Smooth muscle cell of the brain vasculature (primary cell): ENCODE data around the gene TBL3.

ENCODE experiments used
- DNase-seq: peaks from one replicate; pipeline ENCODE4 v3.0.0-alpha.2; 2012; ENCODE audit warnings: low read depth, low spot score

Gene TBL3

DNA sequence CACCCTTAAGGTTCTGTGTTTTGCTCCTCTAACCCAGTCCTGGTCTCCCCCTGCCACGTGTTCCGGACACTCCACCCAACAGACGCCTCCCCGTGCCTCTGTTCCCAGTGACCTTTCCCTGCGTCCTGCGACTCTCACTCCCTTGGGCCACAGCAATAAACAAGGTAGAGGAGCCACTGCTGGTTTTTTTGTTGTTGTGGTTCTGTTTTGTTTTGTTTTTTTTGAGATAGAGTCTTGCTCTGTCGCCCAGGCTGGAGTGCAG lies 44.0 kb downstream of the TBL3 start:
- DNase-seq = no peak

DNA sequence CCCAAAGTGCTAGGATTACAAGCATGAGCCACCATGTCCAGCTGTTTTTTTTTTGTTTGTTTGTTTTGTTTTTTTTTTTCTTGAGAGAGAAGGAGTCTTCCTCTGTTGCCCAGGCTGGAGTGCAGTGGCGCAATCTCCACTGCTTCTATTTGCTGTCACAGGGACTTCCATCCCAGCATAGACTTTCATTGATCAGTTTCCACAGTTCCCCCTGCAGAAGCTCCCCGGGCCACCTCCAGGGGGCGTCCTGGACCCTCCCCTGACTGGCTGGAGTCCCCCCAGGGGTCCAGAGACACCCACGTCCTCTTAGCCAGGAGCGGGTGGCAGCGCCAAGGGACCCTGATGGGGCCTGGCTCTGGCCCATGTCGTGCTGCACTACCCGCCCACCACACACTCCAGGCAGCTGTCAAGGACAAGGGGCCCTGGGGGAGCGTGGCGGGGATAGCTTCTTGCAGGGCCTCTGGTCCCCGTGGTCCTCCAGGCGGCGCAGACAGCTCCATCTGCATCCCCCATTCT lies 44.6 kb downstream of the TBL3 start:
- no peak for DNase-seq

DNA sequence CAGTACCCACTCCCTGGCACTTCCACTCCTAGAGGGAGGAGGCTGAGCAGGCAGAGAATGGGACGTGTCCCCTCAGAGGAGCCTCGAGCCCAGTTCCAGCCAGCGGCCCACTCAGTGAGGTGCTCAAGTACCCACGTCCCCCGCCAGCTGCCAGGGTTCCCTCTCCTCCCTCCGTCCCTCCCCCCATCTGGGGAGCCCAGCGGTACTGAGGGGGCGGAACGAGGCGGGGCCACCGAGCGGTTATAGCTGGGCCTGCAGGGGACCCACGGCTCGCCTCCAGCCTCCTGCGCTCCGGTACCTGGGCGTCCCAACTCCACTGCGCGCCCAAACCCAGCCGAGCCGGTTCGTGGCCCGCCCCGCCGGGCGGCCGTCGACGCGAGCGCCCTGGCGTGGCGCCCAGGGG lies 47.7 kb downstream of the TBL3 start, which contains the start of gene NPW:
Gene NPW, plus strand, starts transcription at position 268 of the 403 bp plus-strand sequence.
- no peak for DNase-seq

DNA sequence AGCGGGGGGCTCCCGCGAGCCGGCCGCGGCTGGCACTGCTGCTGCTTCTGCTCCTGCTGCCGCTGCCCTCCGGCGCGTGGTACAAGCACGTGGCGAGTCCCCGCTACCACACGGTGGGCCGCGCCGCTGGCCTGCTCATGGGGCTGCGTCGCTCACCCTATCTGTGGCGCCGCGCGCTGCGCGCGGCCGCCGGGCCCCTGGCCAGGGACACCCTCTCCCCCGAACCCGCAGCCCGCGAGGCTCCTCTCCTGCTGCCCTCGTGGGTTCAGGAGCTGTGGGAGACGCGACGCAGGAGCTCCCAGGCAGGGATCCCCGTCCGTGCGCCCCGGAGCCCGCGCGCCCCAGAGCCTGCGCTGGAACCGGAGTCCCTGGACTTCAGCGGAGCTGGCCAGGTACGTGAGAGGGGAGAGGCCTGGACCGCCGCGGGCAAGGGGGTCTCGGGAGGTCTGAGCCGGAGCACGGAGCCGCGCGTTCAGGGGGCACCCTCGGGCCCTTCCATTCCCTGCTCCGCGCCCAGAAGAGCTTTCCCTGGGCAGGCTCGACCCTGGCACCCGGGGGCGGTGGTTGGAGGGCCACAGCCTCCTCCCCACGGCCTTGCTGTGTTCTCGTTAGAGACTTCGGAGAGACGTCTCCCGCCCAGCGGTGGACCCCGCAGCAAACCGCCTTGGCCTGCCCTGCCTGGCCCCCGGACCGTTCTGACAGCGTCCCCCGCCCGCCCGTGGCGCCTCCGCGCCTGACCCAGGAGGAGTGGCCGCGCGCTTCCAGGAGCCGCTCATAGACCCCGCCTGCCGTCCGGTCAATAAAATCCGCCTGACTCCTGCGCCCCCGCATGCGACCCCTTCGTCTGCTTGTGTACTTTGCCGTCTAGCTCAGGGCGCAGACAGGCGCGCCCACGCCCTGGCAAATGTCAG lies 48.3 kb downstream of the TBL3 start:
- no peak for DNase-seq

DNA sequence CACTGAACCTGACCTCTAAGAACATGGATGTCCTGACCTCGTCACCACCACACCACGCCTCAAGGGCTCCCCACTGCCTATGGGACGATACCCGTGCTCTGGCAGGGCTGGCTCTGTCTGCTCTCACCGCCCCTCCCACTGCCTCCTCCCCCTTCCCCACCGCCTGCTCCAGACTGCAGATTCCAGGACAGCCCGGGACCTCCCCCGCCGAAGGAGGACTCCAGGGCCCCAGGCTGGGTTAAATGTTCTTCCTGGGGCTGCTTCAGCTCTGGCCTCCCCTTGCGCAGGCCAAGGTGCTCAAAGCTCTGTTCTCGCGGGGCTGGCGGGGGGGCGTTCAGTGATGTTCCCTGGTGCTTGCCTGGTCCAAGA lies 50.9 kb downstream of the TBL3 start:
- no peak for DNase-seq

DNA sequence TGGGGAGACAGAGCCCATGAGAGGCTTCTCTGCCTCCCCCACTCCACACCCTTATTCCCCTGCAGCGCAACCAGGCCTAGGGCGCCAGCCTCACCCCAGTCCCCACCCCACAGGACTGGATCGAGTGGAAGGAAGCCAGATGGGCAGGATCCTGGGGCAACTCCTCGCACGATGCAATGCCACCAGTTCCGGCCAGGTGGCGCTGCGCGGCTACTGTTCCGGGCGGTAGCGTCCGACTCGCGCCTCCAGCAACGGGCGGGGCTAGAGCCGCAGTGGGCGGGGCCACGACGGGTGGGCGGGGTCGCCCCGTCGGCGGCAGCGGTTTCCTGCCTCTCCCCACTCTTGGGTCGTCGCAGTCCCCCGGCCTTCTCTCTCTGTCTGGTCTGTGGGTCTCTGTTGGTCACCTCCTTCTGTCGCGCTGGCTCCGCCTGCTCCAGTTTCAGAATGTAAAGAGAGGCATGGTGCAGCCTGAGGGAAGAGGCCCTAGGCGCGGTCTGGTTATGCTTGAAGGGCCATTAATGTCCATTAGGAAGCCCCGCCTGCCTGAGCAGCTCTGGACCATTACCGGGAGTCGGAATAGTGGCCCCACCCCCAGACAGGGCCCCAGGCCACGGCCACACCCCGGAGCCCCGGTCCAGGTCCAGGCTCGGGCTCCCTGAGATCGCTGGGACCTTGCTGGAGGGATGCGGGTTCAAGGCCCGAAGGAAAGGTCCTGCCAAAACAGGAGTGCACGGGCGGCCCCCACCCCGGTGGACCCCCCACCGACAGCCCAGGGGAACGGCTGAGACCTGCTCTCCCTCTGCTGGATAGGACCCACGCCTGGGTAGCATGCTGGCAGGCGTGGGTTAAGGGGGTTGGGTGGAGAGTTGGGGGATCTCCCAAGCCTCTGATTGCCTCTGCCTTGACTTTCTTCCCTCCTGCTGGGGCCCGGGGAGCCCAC lies 51.5 kb downstream of the TBL3 start:
- no peak for DNase-seq

DNA sequence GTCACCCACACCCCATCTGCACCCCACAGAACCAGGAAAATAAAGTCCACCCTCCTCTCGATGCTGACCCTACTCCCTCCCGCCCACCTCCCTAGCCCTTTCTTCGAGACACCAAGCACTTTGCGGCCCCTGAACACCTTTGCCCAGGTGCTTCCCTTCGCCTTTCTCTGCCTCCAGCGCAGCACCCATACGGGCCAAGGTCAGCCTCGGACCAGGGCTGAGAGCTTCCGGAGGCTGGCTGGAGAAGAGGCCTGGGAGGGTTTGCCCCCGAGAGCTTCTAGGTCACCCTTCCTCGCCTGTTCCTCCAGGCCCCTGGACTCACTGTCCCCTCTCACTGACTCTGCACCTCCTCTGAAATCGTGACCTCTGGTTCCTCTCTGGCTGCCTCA lies 52.2 kb downstream of the TBL3 start:
- DNase-seq = no peak

DNA sequence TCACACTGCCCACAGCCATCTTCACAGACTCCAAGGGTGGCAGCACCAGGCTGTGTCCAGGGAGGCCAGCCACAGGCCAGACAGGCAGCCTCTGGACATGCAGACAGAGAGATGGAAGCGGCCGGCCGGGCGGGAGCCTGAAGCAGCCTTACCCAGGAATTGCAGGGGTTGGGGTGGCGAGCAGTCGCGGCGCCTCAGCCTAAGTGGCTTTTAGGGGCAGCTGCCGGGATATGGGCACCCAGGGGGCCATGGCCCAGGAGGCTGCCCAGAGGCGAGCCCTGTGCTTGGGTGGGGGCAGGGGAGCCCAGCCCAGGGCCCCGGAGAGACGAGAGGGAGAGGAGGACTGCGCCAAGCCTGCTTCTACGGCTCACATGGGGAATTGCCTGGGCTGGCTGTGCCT lies 53.4 kb downstream of the TBL3 start:
- no peak for DNase-seq

DNA sequence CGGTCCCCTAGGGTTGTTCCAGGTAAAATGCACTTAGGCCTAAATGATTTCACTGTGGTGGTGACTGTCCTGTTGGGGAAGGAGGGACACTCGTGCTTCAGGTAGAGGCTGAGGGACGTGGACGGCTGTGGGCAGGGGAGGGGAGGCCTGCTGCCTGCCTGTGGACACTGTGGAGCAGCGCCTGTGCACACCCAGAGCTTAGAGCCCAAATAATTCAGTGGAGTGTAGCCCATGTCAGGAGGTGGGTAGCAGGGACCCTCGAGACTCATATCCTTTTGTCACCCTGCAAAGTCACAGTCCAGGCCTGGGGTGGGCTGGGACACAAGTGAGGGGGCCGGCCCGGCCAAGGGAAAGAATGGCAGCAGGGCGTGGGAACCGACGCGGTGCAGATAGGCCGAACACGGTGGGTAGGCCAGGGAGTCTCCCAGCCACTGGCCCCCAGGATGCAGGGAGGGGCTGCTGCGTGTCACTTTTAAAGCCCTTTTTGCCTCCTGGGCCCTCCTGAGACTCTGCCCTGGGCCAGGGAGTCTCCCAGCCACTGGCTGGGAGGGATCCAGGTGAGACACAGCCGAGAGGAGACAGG lies 54.1 kb downstream of the TBL3 start:
- no peak for DNase-seq

DNA sequence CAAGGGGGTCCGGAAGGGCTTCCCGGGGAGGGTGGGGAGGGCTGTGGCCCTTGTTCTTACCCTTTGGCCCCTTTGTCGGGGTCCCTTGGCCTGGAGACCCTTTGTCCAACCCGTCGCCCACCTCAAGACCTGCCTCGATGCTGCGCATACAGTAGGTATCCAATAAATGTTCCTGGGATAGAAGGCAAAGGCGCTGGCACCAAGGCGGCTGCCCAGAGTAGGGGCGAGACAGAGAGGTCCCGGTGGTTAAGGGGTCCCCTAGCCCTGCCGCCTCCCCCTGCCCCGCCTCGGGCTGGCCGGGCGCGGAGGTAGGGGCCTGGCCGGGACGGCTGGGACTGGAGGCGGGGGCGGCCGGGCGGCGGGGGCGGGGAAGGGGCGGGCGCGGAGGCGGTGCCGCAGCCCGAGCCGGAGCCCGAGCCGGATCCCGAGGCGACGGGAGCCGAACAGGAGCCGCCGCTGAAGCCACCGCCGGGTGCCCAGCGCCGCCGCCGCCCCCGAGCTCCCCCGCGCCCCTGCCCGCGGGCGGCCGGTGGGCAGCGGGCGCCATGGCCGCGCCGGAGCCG lies 54.7 kb downstream of the TBL3 start, which contains the start of gene NHERF2:
Gene NHERF2, plus strand, starts transcription at position 442 of the 563 bp plus-strand sequence. Its CDS starts 104 bp downstream, at position 546.
- no peak for DNase-seq

DNA sequence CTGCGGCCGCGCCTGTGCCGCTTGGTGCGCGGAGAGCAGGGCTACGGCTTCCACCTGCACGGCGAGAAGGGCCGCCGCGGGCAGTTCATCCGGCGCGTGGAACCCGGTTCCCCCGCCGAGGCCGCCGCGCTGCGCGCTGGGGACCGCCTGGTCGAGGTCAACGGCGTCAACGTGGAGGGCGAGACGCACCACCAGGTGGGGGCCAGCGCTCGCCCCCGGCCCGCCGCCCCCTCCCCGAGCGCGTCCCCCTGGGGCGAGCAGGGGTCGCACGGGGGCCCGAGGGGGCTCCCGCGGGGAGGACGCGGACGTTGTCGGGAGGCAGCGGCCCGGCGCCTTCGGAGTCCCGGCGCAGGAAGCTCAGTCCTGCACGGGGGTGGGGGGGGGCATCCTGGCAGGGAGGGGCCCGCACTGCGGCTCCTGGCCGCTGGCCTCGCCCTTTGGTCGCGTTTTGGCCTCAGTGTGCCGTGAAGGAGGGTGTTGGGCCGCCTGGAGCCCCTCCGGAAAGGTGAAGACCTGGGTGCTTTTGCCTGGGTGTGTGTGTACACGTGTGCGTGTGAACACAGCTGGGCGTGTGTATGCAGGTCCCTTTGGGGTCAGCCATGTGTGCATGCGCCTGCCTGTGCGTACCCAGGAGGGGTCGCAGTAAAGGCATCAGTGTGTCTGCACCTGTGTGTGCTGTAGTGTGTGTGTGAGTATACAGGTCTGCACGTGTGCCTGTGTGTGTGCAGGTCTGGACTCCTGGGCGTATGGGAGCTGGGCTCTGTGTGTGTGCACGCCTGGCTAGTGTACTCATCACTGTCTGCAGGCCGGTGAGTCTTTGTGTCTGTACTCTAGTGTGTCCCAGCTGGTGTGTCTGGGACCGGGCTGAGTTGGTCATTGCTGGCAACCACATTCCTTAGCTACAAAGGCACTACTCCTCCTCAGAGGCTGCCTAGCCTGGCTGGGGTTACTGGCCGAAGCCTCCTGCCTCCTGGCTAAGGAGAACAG lies 55.5 kb downstream of the TBL3 start:
- no peak for DNase-seq

DNA sequence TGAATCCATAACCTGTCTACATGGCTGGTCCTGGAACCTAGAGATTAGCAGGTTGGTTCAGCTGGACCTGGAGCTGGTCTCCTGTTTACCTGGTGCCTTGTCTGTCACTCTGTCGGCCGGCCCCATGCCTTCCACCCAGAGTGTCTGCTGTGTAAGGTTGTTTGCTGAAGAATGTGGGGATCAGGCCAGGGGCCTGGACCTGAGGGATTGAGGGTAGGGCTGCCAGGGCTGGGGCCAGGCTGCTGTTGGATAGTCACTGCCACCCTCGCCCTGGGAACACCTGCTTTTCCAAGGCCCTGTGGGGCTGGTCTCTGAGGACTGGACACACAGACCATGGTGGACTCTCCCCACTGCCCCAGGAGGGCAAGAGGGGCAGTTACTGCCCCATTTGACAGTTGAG lies 56.3 kb downstream of the TBL3 start:
- DNase-seq = no peak

DNA sequence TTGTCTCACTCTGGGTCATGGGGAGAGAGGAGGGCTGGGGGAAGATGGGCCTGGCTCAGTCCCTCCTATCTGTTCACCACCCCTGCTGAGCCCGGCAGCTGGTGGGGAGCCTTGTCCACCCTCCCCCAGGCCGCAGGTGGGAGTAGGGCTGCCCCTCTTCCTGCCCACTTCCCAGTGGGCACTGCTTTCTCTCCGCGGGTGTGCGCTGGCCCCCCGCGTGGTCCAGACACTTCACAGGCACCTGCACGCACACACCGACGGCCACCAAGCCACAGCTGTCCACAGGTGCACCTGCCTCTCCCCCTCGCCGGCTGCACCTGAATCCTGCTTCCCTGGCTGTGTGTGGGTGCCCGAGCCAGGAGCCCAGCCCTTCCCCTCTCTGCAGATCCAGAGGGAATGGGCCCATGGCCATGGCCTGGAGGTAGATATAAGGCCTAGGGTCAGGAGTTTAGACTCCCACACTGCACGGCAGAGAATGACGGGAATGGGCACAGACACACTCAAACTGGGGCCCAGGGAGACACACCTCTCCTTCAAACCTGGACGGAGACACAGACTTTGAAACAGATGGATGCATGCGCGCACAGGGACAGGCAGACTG lies 56.9 kb downstream of the TBL3 start:
- no peak for DNase-seq

DNA sequence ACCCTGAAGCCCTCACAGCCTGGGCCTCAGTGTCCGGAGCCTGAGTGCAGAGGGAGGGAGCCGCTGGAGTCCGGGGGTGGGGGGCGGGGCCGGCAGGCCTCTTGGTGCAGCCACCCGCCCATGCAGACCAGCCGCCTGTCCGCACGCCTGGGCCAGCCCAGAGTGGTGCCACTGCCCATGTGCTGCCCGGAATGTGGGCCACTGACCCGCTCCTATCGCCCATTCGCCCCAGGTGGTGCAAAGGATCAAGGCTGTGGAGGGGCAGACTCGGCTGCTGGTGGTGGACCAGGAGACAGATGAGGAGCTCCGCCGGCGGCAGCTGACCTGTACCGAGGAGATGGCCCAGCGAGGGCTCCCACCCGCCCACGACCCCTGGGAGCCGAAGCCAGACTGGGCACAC lies 57.5 kb downstream of the TBL3 start:
- no peak for DNase-seq

DNA sequence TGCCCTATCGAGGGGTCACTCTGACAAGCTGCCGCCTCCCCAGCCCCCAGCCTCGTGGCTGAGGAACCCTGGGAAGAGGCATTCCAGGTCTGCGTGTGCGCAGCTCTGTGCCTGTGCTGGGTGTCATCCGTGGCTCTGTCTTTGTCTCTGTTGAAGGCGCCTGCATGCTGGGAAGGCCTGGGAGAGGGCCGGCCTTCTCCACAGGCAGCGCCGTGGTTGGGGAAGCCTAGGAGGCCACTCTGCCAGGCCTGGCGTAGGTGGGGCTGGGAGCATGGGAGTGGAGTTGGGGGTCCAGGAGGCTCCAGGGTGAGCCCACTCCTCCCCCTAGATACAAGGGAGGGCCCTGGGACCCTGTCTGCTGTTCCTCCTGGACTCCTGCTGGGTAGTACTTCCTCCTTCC lies 58.2 kb downstream of the TBL3 start:
- no peak for DNase-seq

DNA sequence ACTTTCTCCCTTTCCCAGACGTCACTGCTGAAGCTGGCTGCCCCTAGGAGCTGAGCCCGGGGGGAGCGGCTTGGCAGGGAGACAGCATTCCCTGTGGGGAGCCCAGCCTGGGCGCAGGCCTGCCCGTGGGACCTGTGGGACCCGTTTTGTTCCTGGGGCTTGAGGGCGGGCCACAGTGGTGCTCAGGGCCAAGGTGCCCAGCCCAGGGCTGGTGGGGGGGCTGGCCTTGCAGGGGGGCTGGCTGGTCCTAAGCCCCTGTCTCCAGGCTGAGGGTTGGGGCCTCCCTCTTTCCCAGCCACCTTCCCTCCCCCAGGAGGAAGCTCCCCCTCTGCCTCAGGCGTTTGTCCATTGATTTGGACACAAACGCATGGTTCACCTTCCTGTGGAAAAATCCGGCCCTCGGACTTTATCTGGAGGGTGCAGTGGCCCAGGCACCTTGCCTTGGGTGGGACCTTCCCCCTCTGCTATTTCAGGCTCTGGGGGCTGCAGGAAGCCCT lies 59.3 kb downstream of the TBL3 start:
- DNase-seq = no peak
